GM23338 (cell line): ENCODE measurements around the gene PPARD. TPM values are rescaled to one million over a fixed set of nuclear protein-coding genes. Genes with fewer than 3 reads are reported as not detected.

Experiments used
- ATAC-seq: fragments of 200-7000 bp; cut with Tn5 transposase; 3 replicates; pipeline ENCODE4 v1.9.1; 2020
- DNase-seq: peaks from one replicate; pipeline ENCODE4 v3.0.0-alpha.2; 2015; ENCODE audit warnings: low spot score
- H2AFZ ChIP-seq: fragments of 200-600 bp; sonication (generic); 2 replicates; pipeline ENCODE4 v1.8.0; 2016; ENCODE audit warnings: antibody characterized with exemption, mild to moderate bottlenecking, moderate library complexity
- H3F3A ChIP-seq: fragments of 200-600 bp; sonication (generic); replicated peaks from 2 replicates; pipeline ENCODE4 v1.8.0; 2017; ENCODE audit warnings: antibody characterized with exemption, mixed run types, low read depth
- H3K27ac ChIP-seq: fragments of 200-600 bp; sonication (generic); 2 replicates; pipeline ENCODE4 v1.6.1; 2016; ENCODE audit warnings: low read depth
- H3K27me3 ChIP-seq: fragments of 200-600 bp; sonication (generic); 2 replicates; pipeline ENCODE4 v1.8.0; 2016; ENCODE audit warnings: mild to moderate bottlenecking, mixed run types, moderate library complexity; ENCODE audit not compliant: insufficient read depth
- H3K36me3 ChIP-seq: fragments of 200-600 bp; sonication (generic); 2 replicates; pipeline ENCODE4 v1.8.0; 2016; ENCODE audit warnings: mild to moderate bottlenecking; ENCODE audit not compliant: insufficient read depth
- H3K4me1 ChIP-seq: fragments of 200-600 bp; sonication (generic); 2 replicates; pipeline ENCODE4 v1.8.0; 2016; ENCODE audit warnings: mild to moderate bottlenecking, moderate library complexity; ENCODE audit not compliant: insufficient read depth
- H3K4me2 ChIP-seq: fragments of 200-600 bp; sonication (generic); 2 replicates; pipeline ENCODE4 v1.7.1; 2017; ENCODE audit warnings: mixed run types
- H3K4me3 ChIP-seq: fragments of 200-600 bp; sonication (generic); 2 replicates; pipeline ENCODE4 v1.6.1; 2016; ENCODE audit warnings: mixed run types
- H3K79me2 ChIP-seq: fragments of 200-600 bp; sonication (generic); replicated peaks from 2 replicates; pipeline ENCODE4 v1.8.0; 2017; ENCODE audit warnings: mild to moderate bottlenecking; ENCODE audit not compliant: insufficient read depth
- H3K9me2 ChIP-seq: fragments of 200-600 bp; sonication (generic); 2 replicates; pipeline ENCODE4 v1.8.0; 2017; ENCODE audit not compliant: insufficient read depth
- H4K20me1 ChIP-seq: fragments of 200-600 bp; sonication (generic); replicated peaks from 2 replicates; pipeline ENCODE4 v1.8.0; 2017; ENCODE audit warnings: mild to moderate bottlenecking; ENCODE audit not compliant: insufficient read depth
- H3K27ac Mint-ChIP-seq: 2 replicates; pipeline ENCODE4 v1.8.0; 2020; ENCODE audit warnings: inconsistent platforms, mild to moderate bottlenecking, moderate library complexity, mixed read lengths
- H3K27me3 Mint-ChIP-seq: 3 replicates; pipeline ENCODE4 v1.8.0; 2022; ENCODE audit warnings: low read depth, mild to moderate bottlenecking, moderate library complexity, mixed read lengths, inconsistent platforms; ENCODE audit not compliant: insufficient read depth, poor library complexity
- H3K36me3 Mint-ChIP-seq: 3 replicates; pipeline ENCODE4 v1.8.0; 2021; ENCODE audit warnings: low read depth, mild to moderate bottlenecking, inconsistent platforms, moderate library complexity, mixed read lengths
- H3K4me1 Mint-ChIP-seq: 3 replicates; pipeline ENCODE4 v1.8.0; 2020; ENCODE audit warnings: mild to moderate bottlenecking, inconsistent platforms, mixed read lengths
- H3K4me3 Mint-ChIP-seq: 3 replicates; pipeline ENCODE4 v1.8.0; 2021; ENCODE audit warnings: moderate library complexity, mild to moderate bottlenecking, inconsistent platforms, mixed read lengths
- H3K9me3 Mint-ChIP-seq: 3 replicates; pipeline ENCODE4 v1.8.0; 2020; ENCODE audit warnings: moderate library complexity, mild to moderate bottlenecking, inconsistent platforms, mixed read lengths
- CREB1 ChIP-seq: fragments of 250-450 bp; sonication (Bioruptor Pico); IDR thresholded peaks from 2 replicates; pipeline ENCODE4 v1.5.0; 2020; ENCODE audit warnings: low read depth, mild to moderate bottlenecking, moderate library complexity
- CTCF ChIP-seq, 2 experiments: fragments of 200-600 bp in 1 of 2; sonication (generic) in 1 of 2; conservative IDR thresholded peaks; 2 replicates each; pipeline versions ENCODE4 v1.5.1 to v1.6.1; 2016 to 2017; ENCODE audit warnings: antibody characterized with exemption in 2 of 2, low read depth in 2 of 2, mild to moderate bottlenecking in 2 of 2, moderate library complexity in 1 of 2
- ETS1 ChIP-seq: IDR thresholded peaks from 2 replicates; pipeline ENCODE4 v1.6.1; 2016; ENCODE audit warnings: antibody characterized with exemption
- EZH2 ChIP-seq: fragments of 200-600 bp; sonication (generic); IDR thresholded peaks from one replicate; pipeline ENCODE4 v1.8.0; 2017; ENCODE audit warnings: antibody characterized with exemption, mild to moderate bottlenecking, low read depth; ENCODE audit not compliant: unreplicated experiment
- EZH2phosphoT487 ChIP-seq: fragments of 200-600 bp; sonication (generic); IDR thresholded peaks from one replicate; pipeline ENCODE4 v1.8.1; 2018; ENCODE audit warnings: antibody characterized with exemption; ENCODE audit not compliant: unreplicated experiment
- JUNB ChIP-seq: IDR thresholded peaks from one replicate; pipeline ENCODE4 v1.6.1; 2016; ENCODE audit warnings: antibody characterized with exemption; ENCODE audit not compliant: unreplicated experiment
- NANOG ChIP-seq: IDR thresholded peaks from 2 replicates; pipeline ENCODE4 v1.6.1; 2016; ENCODE audit warnings: antibody characterized with exemption, borderline replicate concordance
- POLR2AphosphoS5 ChIP-seq: IDR thresholded peaks from 2 replicates; pipeline ENCODE4 v1.6.1; 2016; ENCODE audit warnings: antibody characterized with exemption, low read depth
- REST ChIP-seq: IDR thresholded peaks from one replicate; pipeline ENCODE4 v1.6.1; 2018; ENCODE audit warnings: antibody characterized with exemption; ENCODE audit not compliant: unreplicated experiment
- STAT1 ChIP-seq: IDR thresholded peaks from one replicate; pipeline ENCODE4 v1.6.1; 2016; ENCODE audit warnings: antibody characterized with exemption; ENCODE audit not compliant: unreplicated experiment
- ZNF114 ChIP-seq: fragments of 250-450 bp; sonication (Bioruptor Pico); IDR thresholded peaks from 2 replicates; pipeline ENCODE4 v1.5.0; 2020; ENCODE audit warnings: mild to moderate bottlenecking, moderate library complexity
- ZNF331 ChIP-seq: fragments of 250-450 bp; sonication (Bioruptor Pico); IDR thresholded peaks from 2 replicates; pipeline ENCODE4 v1.5.0; 2020; ENCODE audit warnings: low read depth, mild to moderate bottlenecking, moderate library complexity
- ZNF462 ChIP-seq: fragments of 250-450 bp; sonication (Bioruptor Pico); IDR thresholded peaks from 2 replicates; pipeline ENCODE4 v1.5.0; 2020; ENCODE audit warnings: mild to moderate bottlenecking, moderate library complexity
- polyA plus RNA-seq: library from polyadenylated mRNA; unstranded; fragments of >200 nt; fragmentation: Nextera tagmentation; extraction: Ambion mirVana; gene quantifications from 2 replicates; pipeline ENCODE4 v1.2.1, GENCODE V29; 2016
- total RNA-seq: library from RNA; depleted of rRNA; stranded (reverse); fragments of >200 nt; shearing (Covaris generic); gene quantifications from 2 replicates; pipeline ENCODE4 v1.2.3, GENCODE V29; 2014

Gene PPARD
- total and polyA plus RNA-seq, 2 experiments from 2014 or later: 5.1 to 9.7 TPM

GRCh38 chr6:35445691-35446090, 103.3 kb downstream of the PPARD start:
- Histone ChIP-seq H3K79me2 (no peaks in the 10 kb centered on the region), H2AFZ (no peak overlapping the region), H3F3A (no peaks in the 10 kb centered on the region), H3K4me3 (no peak overlapping the region), H3K4me1 (no peaks in the 10 kb centered on the region), H3K9me2 (no peaks in the 10 kb centered on the region), H3K36me3 (no peaks in the 10 kb centered on the region), H4K20me1 (no peaks in the 10 kb centered on the region), H3K27ac (no peak overlapping the region), H3K4me2 (no peak overlapping the region), H3K27me3 (no peaks in the 10 kb centered on the region)
- Mint-ChIP-seq H3K27ac (no peak overlapping the region), H3K27me3 (peaks cover 4% of the 10 kb centered on the region), H3K9me3 (no peaks in the 10 kb centered on the region), H3K4me3 (no peak overlapping the region), H3K36me3 (no peaks in the 10 kb centered on the region), H3K4me1 (no peaks in the 10 kb centered on the region)
- ATAC-seq (no peak), DNase-seq (no peak)
- no peak for TF ChIP-seq JUNB
- TF ChIP-seq CTCF (conservative IDR thresholded peaks at IDR 0.05; ENCODE audit: low read depth in 2 of 2): no peak
- no peak for TF ChIP-seq CREB1 (CRISPR knock-in tag)
- TF ChIP-seq EZH2phosphoT487: no peak
- TF ChIP-seq ZNF331 (CRISPR knock-in tag): no peak
- TF ChIP-seq EZH2: no peak
- no peak for TF ChIP-seq POLR2AphosphoS5
- TF ChIP-seq NANOG: no peak
- no peak for TF ChIP-seq STAT1
- TF ChIP-seq ZNF462 (CRISPR knock-in tag): no peak
- no peak for TF ChIP-seq ZNF114
- TF ChIP-seq REST: no peak
- TF ChIP-seq ETS1: no peak
